D721Med (cell line): ENCODE results near the gene GP2.
"Not testable (repeated sequence)": the region's sequence is repeated elsewhere in the genome, so short reads cannot be mapped to it uniquely, and the experiment has no call there.

Experiments used
- DNase-seq: peaks from one replicate; pipeline ENCODE4 v3.0.0; 2011; ENCODE audit warnings: low spot score; ENCODE audit not compliant: insufficient read length
- FAIRE-seq: peaks from 2 replicates; lab custom pipeline; 2011; peaks lifted over from hg19 to GRCh38; lab: Jason Lieb, UNC
- CTCF ChIP-seq: IDR thresholded peaks from 2 replicates; pipeline ENCODE4 v1.5.1; 2012; ENCODE audit warnings: mild to moderate bottlenecking, control low read depth; ENCODE audit not compliant: insufficient read depth; ENCODE audit errors: missing control alignments

Gene GP2

GRCh38 chr16:20313741-20314140 lies 13.6 kb downstream of the GP2 start:
- TF ChIP-seq CTCF: no peak
- DNase-seq: no peak
- FAIRE-seq: no peak

- FAIRE-seq, DNase-seq: not testable (repeated sequence)
These were observed 14.7 kb downstream of the GP2 start for GRCh38 chr16:20312536-20313095.

GRCh38 chr16:20311548-20311947 lies 15.8 kb downstream of the GP2 start:
- no peak for TF ChIP-seq CTCF
- FAIRE-seq: no peak
- no peak for DNase-seq

- TF ChIP-seq CTCF: no peak
- DNase-seq (no peak), FAIRE-seq (no peak)
These were observed 16.6 kb downstream of the GP2 start for GRCh38 chr16:20310421-20311395.

GRCh38 chr16:20309786-20310185 lies 17.5 kb downstream of the GP2 start:
- no peak for TF ChIP-seq CTCF
- FAIRE-seq (no peak), DNase-seq (no peak)

- no peak for TF ChIP-seq CTCF
- FAIRE-seq: no peak
- no peak for DNase-seq
These were observed 18.3 kb downstream of the GP2 start for GRCh38 chr16:20308801-20309590.

GRCh38 chr16:20308266-20308665 lies 19.0 kb downstream of the GP2 start:
- DNase-seq (no peak), FAIRE-seq (no peak)
- TF ChIP-seq CTCF: no peak
